HG03103 (cell line): ENCODE data around the gene TMEM14A.
"Not testable (repeated sequence)": the region's sequence is repeated elsewhere in the genome, so short reads cannot be mapped to it uniquely, and the experiment has no call there.

Experiments used
- ATAC-seq: cut with Tn5 transposase; IDR thresholded peaks from one replicate; pipeline ENCODE4 v1.9.1; 2021; ENCODE audit warnings: low read depth; ENCODE audit not compliant: unreplicated experiment

TMEM14A gene

GRCh38 chr6:52693773-52694172 lies 22.9 kb downstream of the TMEM14A start:
- no peak for ATAC-seq

GRCh38 chr6:52694404-52694803 lies 23.5 kb downstream of the TMEM14A start:
- ATAC-seq, result no peak

GRCh38 chr6:52696418-52696817 lies 25.5 kb downstream of the TMEM14A start:
- no peak for ATAC-seq

- no peak for ATAC-seq
These were observed 27.0 kb downstream of the TMEM14A start for GRCh38 chr6:52697903-52698302.

GRCh38 chr6:52704060-52704459 lies 33.1 kb downstream of the TMEM14A start:
- ATAC-seq, result no peak

GRCh38 chr6:52704781-52705502 lies 34.0 kb downstream of the TMEM14A start:
- not testable (repeated sequence) for ATAC-seq

- no peak for ATAC-seq
These were observed 35.1 kb downstream of the TMEM14A start for GRCh38 chr6:52706001-52706400.

GRCh38 chr6:52707963-52708680 lies 37.2 kb downstream of the TMEM14A start:
- no peak for ATAC-seq

- no peak for ATAC-seq
These were observed 41.2 kb downstream of the TMEM14A start for GRCh38 chr6:52712136-52712535.

GRCh38 chr6:52714761-52715160 lies 43.8 kb downstream of the TMEM14A start:
- not testable (repeated sequence) for ATAC-seq

- ATAC-seq, result no peak
These were observed 47.6 kb downstream of the TMEM14A start for GRCh38 chr6:52718550-52718949.

- ATAC-seq, result no peak
These were observed 49.4 kb downstream of the TMEM14A start for GRCh38 chr6:52720321-52720720.

- ATAC-seq, result no peak
These were observed 53.1 kb downstream of the TMEM14A start for GRCh38 chr6:52724042-52724405.

- ATAC-seq, result peak; percentile 100
These were observed 53.7 kb downstream of the TMEM14A start for GRCh38 chr6:52724406-52725121.

- no peak for ATAC-seq
These were observed 54.2 kb downstream of the TMEM14A start for GRCh38 chr6:52725143-52725534.

GRCh38 chr6:52725535-52726192 lies 54.8 kb downstream of the TMEM14A start:
- ATAC-seq, result no peak

GRCh38 chr6:52726193-52726542 lies 55.3 kb downstream of the TMEM14A start:
- no peak for ATAC-seq

GRCh38 chr6:52726741-52727535 lies 56.0 kb downstream of the TMEM14A start:
- no peak for ATAC-seq

- no peak for ATAC-seq
These were observed 57.0 kb downstream of the TMEM14A start for GRCh38 chr6:52727908-52728307.

- ATAC-seq, result no peak
These were observed 57.5 kb downstream of the TMEM14A start for GRCh38 chr6:52728394-52728793.
